H9 (cell line): ENCODE results near the gene RUNX2. TPM values are rescaled to one million over a fixed set of nuclear protein-coding genes. Genes with fewer than 3 reads are reported as not detected.

Experiments
- DNase-seq: peaks from one replicate; pipeline ENCODE4 v3.0.0-alpha.2; 2017
- H2AFZ ChIP-seq: one replicate; pipeline ENCODE4 v1.6.1; 2013; ENCODE audit warnings: mild to moderate bottlenecking, low read length, control low read depth, moderate library complexity
- H2AK5ac ChIP-seq: 2 replicates; pipeline ENCODE4 v1.6.1; 2013; ENCODE audit warnings: low read length, control low read depth, mixed read lengths; ENCODE audit not compliant: insufficient read length
- H2BK120ac ChIP-seq: one replicate; pipeline ENCODE4 v1.6.1; 2013; ENCODE audit warnings: low read depth, mild to moderate bottlenecking, low read length, control low read depth, inconsistent platforms; ENCODE audit not compliant: poor library complexity, severe bottlenecking
- H2BK12ac ChIP-seq: 2 replicates; pipeline ENCODE4 v1.6.1; 2013; ENCODE audit warnings: low read length, control low read depth, mixed read lengths, low read depth; ENCODE audit not compliant: insufficient read length
- H2BK15ac ChIP-seq: 2 replicates; pipeline ENCODE4 v1.6.1; 2013; ENCODE audit warnings: low read depth, low read length, control low read depth
- H2BK20ac ChIP-seq: one replicate; pipeline ENCODE4 v1.6.1; 2013; ENCODE audit warnings: low read depth, mild to moderate bottlenecking, low read length, control low read depth, inconsistent platforms; ENCODE audit not compliant: poor library complexity, severe bottlenecking
- H2BK5ac ChIP-seq: 2 replicates; pipeline ENCODE4 v1.6.1; 2013; ENCODE audit warnings: low read length, control low read depth, mixed read lengths; ENCODE audit not compliant: insufficient read length
- H3K14ac ChIP-seq: 2 replicates; pipeline ENCODE4 v1.6.1; 2013; ENCODE audit warnings: low read length, control low read depth; ENCODE audit not compliant: insufficient read depth
- H3K18ac ChIP-seq: 2 replicates; pipeline ENCODE4 v1.6.1; 2013; ENCODE audit warnings: low read depth, mild to moderate bottlenecking, mixed read lengths, low read length, control low read depth; ENCODE audit not compliant: insufficient read length
- H3K23ac ChIP-seq: 2 replicates; pipeline ENCODE4 v1.6.1; 2013; ENCODE audit warnings: low read length, control low read depth, mixed read lengths, low read depth; ENCODE audit not compliant: insufficient read length
- H3K23me2 ChIP-seq: 2 replicates; pipeline ENCODE4 v1.6.1; 2013; ENCODE audit warnings: low read depth, mild to moderate bottlenecking, mixed read lengths, low read length, control low read depth; ENCODE audit not compliant: insufficient read length, poor library complexity, severe bottlenecking
- H3K27ac ChIP-seq: 2 replicates; pipeline ENCODE4 v1.5.1; 2013; ENCODE audit warnings: low read length, control low read depth, mixed read lengths, low read depth; ENCODE audit not compliant: insufficient read length
- H3K27me3 ChIP-seq: 2 replicates; pipeline ENCODE4 v1.6.1; 2013; ENCODE audit warnings: low read length, control low read depth, inconsistent platforms; ENCODE audit not compliant: insufficient read depth
- H3K4ac ChIP-seq: 2 replicates; pipeline ENCODE4 v1.6.1; 2013; ENCODE audit warnings: low read depth, mild to moderate bottlenecking, control low read depth, inconsistent platforms, low read length, moderate library complexity
- H3K4me1 ChIP-seq: 2 replicates; pipeline ENCODE4 v1.6.1; 2013; ENCODE audit warnings: low read length, control low read depth, inconsistent platforms; ENCODE audit not compliant: insufficient read depth
- H3K4me2 ChIP-seq: 2 replicates; pipeline ENCODE4 v1.6.1; 2013; ENCODE audit warnings: low read length, control low read depth, mixed read lengths; ENCODE audit not compliant: insufficient read length, insufficient read depth
- H3K56ac ChIP-seq: 2 replicates; pipeline ENCODE4 v1.6.1; 2013; ENCODE audit warnings: low read depth, mild to moderate bottlenecking, mixed read lengths, low read length, control low read depth; ENCODE audit not compliant: insufficient read length
- H3K79me1 ChIP-seq: 2 replicates; pipeline ENCODE4 v1.6.1; 2013; ENCODE audit warnings: low read depth, mild to moderate bottlenecking, moderate library complexity, low read length, control low read depth, inconsistent platforms; ENCODE audit not compliant: insufficient read depth, poor library complexity, severe bottlenecking
- H3K79me2 ChIP-seq: 2 replicates; pipeline ENCODE4 v1.6.1; 2013; ENCODE audit warnings: low read length, control low read depth, inconsistent platforms; ENCODE audit not compliant: insufficient read depth
- H3K9ac ChIP-seq: 2 replicates; pipeline ENCODE4 v1.6.1; 2013; ENCODE audit warnings: low read length, control low read depth, mixed read lengths; ENCODE audit not compliant: insufficient read length; ENCODE audit errors: extremely low read depth
- H3K9me3 ChIP-seq: one replicate; pipeline ENCODE4 v1.6.1; 2013; ENCODE audit warnings: low read depth, low read length, inconsistent platforms; ENCODE audit not compliant: control insufficient read depth
- H3T11ph ChIP-seq: one replicate; pipeline ENCODE4 v1.6.1; 2013; ENCODE audit warnings: mild to moderate bottlenecking, low read length, control low read depth, inconsistent platforms
- H4K20me1 ChIP-seq: one replicate; pipeline ENCODE4 v1.6.1; 2013; ENCODE audit not compliant: control insufficient read depth, insufficient read length, insufficient read depth
- H4K5ac ChIP-seq: 2 replicates; pipeline ENCODE4 v1.6.1; 2013; ENCODE audit warnings: low read depth, mild to moderate bottlenecking, mixed read lengths, low read length, control low read depth; ENCODE audit not compliant: insufficient read length
- H4K8ac ChIP-seq: replicated peaks from 2 replicates; pipeline ENCODE4 v1.6.1; 2013; ENCODE audit warnings: low read length, control low read depth, mixed read lengths, low read depth; ENCODE audit not compliant: insufficient read length
- H4K91ac ChIP-seq: 2 replicates; pipeline ENCODE4 v1.6.1; 2013; ENCODE audit warnings: low read depth, mild to moderate bottlenecking, moderate library complexity, mixed read lengths, low read length, control low read depth; ENCODE audit not compliant: insufficient read length
- H3K27ac Mint-ChIP-seq, 3 experiments: 2 replicates in 2 of 3; 3 replicates in 1 of 3; pipeline ENCODE4 v1.8.0; 2020 to 2021; ENCODE audit warnings: mixed read lengths in 3 of 3, mild to moderate bottlenecking in 1 of 3, moderate library complexity in 1 of 3
- H3K27me3 Mint-ChIP-seq: 2 replicates; pipeline ENCODE4 v1.8.0; 2021; ENCODE audit warnings: low read depth, mild to moderate bottlenecking, moderate library complexity, mixed read lengths
- H3K36me3 Mint-ChIP-seq, 3 experiments: 2 replicates in 2 of 3; 3 replicates in 1 of 3; pipeline ENCODE4 v1.8.0; 2020 to 2021; ENCODE audit warnings: low read depth in 3 of 3, mixed read lengths in 3 of 3; ENCODE audit not compliant: insufficient read depth in 1 of 3
- H3K4me1 Mint-ChIP-seq, 2 experiments: 2 replicates each; pipeline ENCODE4 v1.8.0; 2020; ENCODE audit warnings: mixed read lengths in 2 of 2
- H3K4me3 Mint-ChIP-seq, 2 experiments: 2 replicates in 1 of 2; 3 replicates in 1 of 2; pipeline ENCODE4 v1.8.0; 2020 to 2021; ENCODE audit warnings: mild to moderate bottlenecking in 2 of 2, mixed read lengths in 2 of 2, moderate library complexity in 1 of 2
- H3K9me3 Mint-ChIP-seq, 2 experiments: 2 replicates in 1 of 2; 3 replicates in 1 of 2; pipeline ENCODE4 v1.8.0; 2020; ENCODE audit warnings: mild to moderate bottlenecking in 2 of 2, mixed read lengths in 2 of 2, moderate library complexity in 1 of 2
- CTCF ChIP-seq: fragments of 200-600 bp; sonication (generic); conservative IDR thresholded peaks from 3 replicates; pipeline ENCODE4 v1.8.0; 2021; ENCODE audit warnings: antibody characterized with exemption, mild to moderate bottlenecking
- WGBS: extraction: QIAGEN DNeasy Blood & Tissue Kit; methylation state at CpG from one replicate; pipeline ENCODE4 v1.1.7; 2013; ENCODE audit warnings: missing lambda C conversion rate, low lambda C conversion rate, mixed read lengths; ENCODE audit not compliant: insufficient read length; ENCODE audit errors: extremely low coverage; 5-methylcytosine and 5-hydroxymethylcytosine counted together
- total RNA-seq: library from RNA; stranded (reverse); gene quantifications from 2 replicates; pipeline ENCODE4 v1.2.1, GENCODE V29; 2021

Gene RUNX2
- total RNA-seq, 1 experiment from 2014 or later: 0.15 TPM

- Histone ChIP-seq H3K4me1 (peaks cover 4% of the 10 kb centered on the region; the same call in 1 of the 2 replicates), H3T11ph (no peak overlapping the region), H3K9ac (no peak overlapping the region), H4K20me1 (no peaks in the 10 kb centered on the region), H4K5ac (no peak overlapping the region), H3K23me2 (no peaks in the 10 kb centered on the region), H3K23ac (no peak overlapping the region), H3K56ac (no peak overlapping the region), H3K4me2 (no peak overlapping the region), H2BK20ac (no peak overlapping the region), H3K4ac (no peak overlapping the region), H3K27ac (no peak overlapping the region), H3K27me3 (no peaks in the 10 kb centered on the region), H3K79me2 (no peaks in the 10 kb centered on the region), H3K79me1 (no peaks in the 10 kb centered on the region), H2AFZ (no peak overlapping the region), H2BK12ac (no peak overlapping the region), H2AK5ac (no peak overlapping the region), H3K14ac (no peak overlapping the region), H2BK15ac (no peak overlapping the region), H4K91ac (no peak overlapping the region), H3K18ac (no peak overlapping the region), H4K8ac (no peak overlapping the region), H2BK5ac (no peak overlapping the region), H2BK120ac (no peak overlapping the region), H3K9me3 (no peaks in the 10 kb centered on the region)
- no peaks in the 10 kb centered on the region for H3K9me3 Mint-ChIP-seq
- H3K27me3 Mint-ChIP-seq: no peaks in the 10 kb centered on the region
- H3K4me3 Mint-ChIP-seq: no peak overlapping the region
- no CpG with 5 or more reads among the region's 6 CpGs for WGBS
- H3K4me1 Mint-ChIP-seq: peaks cover 10 to 18% of the 10 kb centered on the region in 2 experiments
- no peak overlapping the region for H3K27ac Mint-ChIP-seq
- TF ChIP-seq CTCF: no peak
- no peaks in the 10 kb centered on the region for H3K36me3 Mint-ChIP-seq
- no peak for DNase-seq
Observed at GRCh38 chr6:45441851-45442453, 113.8 kb downstream of the RUNX2 start.
